Astrocyte (in vitro differentiated cells and primary cell): ENCODE measurements around the gene LYRM4. TPM values are rescaled to one million over a fixed set of nuclear protein-coding genes. Genes with fewer than 3 reads are reported as not detected.

Source experiments
- DNase-seq: peaks from one replicate; pipeline ENCODE4 v3.0.0-alpha.2; 2010; ENCODE audit warnings: low read depth
- FAIRE-seq: peaks from 2 replicates; lab custom pipeline; 2011; peaks lifted over from hg19 to GRCh38; lab: Jason Lieb, UNC
- H2AFZ ChIP-seq: 2 replicates; pipeline ENCODE4 v1.6.0; 2012; ENCODE audit warnings: low read depth, low read length, inconsistent platforms
- H3K27ac ChIP-seq: 2 replicates; pipeline ENCODE4 v1.5.1; 2011; ENCODE audit warnings: low read depth, low read length, inconsistent platforms
- H3K27me3 ChIP-seq: 2 replicates; pipeline ENCODE4 v1.6.0; 2011; ENCODE audit warnings: low read length, inconsistent platforms; ENCODE audit not compliant: insufficient read depth
- H3K36me3 ChIP-seq: 2 replicates; pipeline ENCODE4 v1.5.1; 2011; ENCODE audit warnings: low read length, inconsistent platforms; ENCODE audit not compliant: insufficient read depth
- H3K4me1 ChIP-seq: 2 replicates; pipeline ENCODE4 v1.5.1; 2011; ENCODE audit warnings: low read length, inconsistent platforms; ENCODE audit not compliant: insufficient read depth
- H3K4me2 ChIP-seq: 2 replicates; pipeline ENCODE4 v1.6.0; 2012; ENCODE audit warnings: low read length, inconsistent platforms
- H3K4me3 ChIP-seq: 2 replicates; pipeline ENCODE4 v1.5.1; 2011; ENCODE audit warnings: low read depth, mild to moderate bottlenecking, low read length, inconsistent platforms; ENCODE audit not compliant: insufficient read depth
- H3K79me2 ChIP-seq: 2 replicates; pipeline ENCODE4 v1.6.0; 2012; ENCODE audit warnings: mild to moderate bottlenecking, low read length, inconsistent platforms; ENCODE audit not compliant: insufficient read depth
- H3K9ac ChIP-seq: 2 replicates; pipeline ENCODE4 v1.6.0; 2012; ENCODE audit warnings: mild to moderate bottlenecking, low read length, inconsistent platforms
- H3K9me3 ChIP-seq: 2 replicates; pipeline ENCODE4 v1.5.1; 2012; ENCODE audit warnings: low read depth, mild to moderate bottlenecking, low read length, inconsistent platforms; ENCODE audit not compliant: insufficient read depth
- H4K20me1 ChIP-seq: 2 replicates; pipeline ENCODE4 v1.6.0; 2012; ENCODE audit warnings: low read length, inconsistent platforms; ENCODE audit not compliant: insufficient read depth
- H3K27ac Mint-ChIP-seq: one replicate; pipeline ENCODE4 v1.8.0; 2021; ENCODE audit warnings: mild to moderate bottlenecking, mixed read lengths; ENCODE audit not compliant: unreplicated experiment
- H3K27me3 Mint-ChIP-seq: one replicate; pipeline ENCODE4 v1.8.0; 2021; ENCODE audit warnings: low read depth, mixed read lengths; ENCODE audit not compliant: unreplicated experiment
- H3K36me3 Mint-ChIP-seq: one replicate; pipeline ENCODE4 v1.8.0; 2021; ENCODE audit warnings: low read depth, mixed read lengths; ENCODE audit not compliant: unreplicated experiment
- H3K4me1 Mint-ChIP-seq: one replicate; pipeline ENCODE4 v1.8.0; 2021; ENCODE audit warnings: low read depth, mixed read lengths; ENCODE audit not compliant: unreplicated experiment
- H3K4me3 Mint-ChIP-seq: one replicate; pipeline ENCODE4 v1.8.0; 2021; ENCODE audit warnings: mild to moderate bottlenecking, moderate library complexity, mixed read lengths; ENCODE audit not compliant: unreplicated experiment
- H3K9me3 Mint-ChIP-seq: one replicate; pipeline ENCODE4 v1.8.0; 2021; ENCODE audit warnings: mild to moderate bottlenecking, mixed read lengths; ENCODE audit not compliant: unreplicated experiment
- CTCF ChIP-seq: IDR thresholded peaks from 2 replicates; pipeline ENCODE4 v1.5.1; 2011; ENCODE audit warnings: low read depth, mild to moderate bottlenecking, inconsistent platforms, low read length, moderate library complexity; ENCODE audit not compliant: insufficient read depth
- EZH2 ChIP-seq: IDR thresholded peaks from 2 replicates; pipeline ENCODE4 v1.6.1; 2012; ENCODE audit warnings: mild to moderate bottlenecking, low read length, inconsistent platforms; ENCODE audit not compliant: insufficient read depth
- total RNA-seq: library from RNA; stranded (reverse); gene quantifications from 2 replicates; pipeline ENCODE4 v1.2.1, GENCODE V29; 2021

The LYRM4 gene
- total RNA-seq, 1 donor from 2014 or later, result 39.1 TPM

- H3K27ac Mint-ChIP-seq, result no peak overlapping the region
- H3K27me3 ChIP-seq, result no peaks in the 10 kb centered on the region
- H4K20me1 ChIP-seq, result peaks cover 4% of the 10 kb centered on the region
- FAIRE-seq, result no peak
- no peak overlapping the region for H3K4me3 Mint-ChIP-seq
- no peak overlapping the region for H3K9ac ChIP-seq
- no peak overlapping the region for H3K4me2 ChIP-seq
- peaks cover 2% of the 10 kb centered on the region for H3K79me2 ChIP-seq
- no peaks in the 10 kb centered on the region for H3K36me3 Mint-ChIP-seq
- no peaks in the 10 kb centered on the region for H3K27me3 Mint-ChIP-seq
- TF ChIP-seq EZH2 (no peak), CTCF (no peak)
- H3K9me3 ChIP-seq, result no peaks in the 10 kb centered on the region
- H3K9me3 Mint-ChIP-seq, result no peaks in the 10 kb centered on the region
- H3K4me3 ChIP-seq, result no peak overlapping the region
- no peak for DNase-seq
- no peak overlapping the region for H2AFZ ChIP-seq
- no peak overlapping the region for H3K27ac ChIP-seq
- H3K36me3 ChIP-seq, result no peaks in the 10 kb centered on the region
- peaks cover 5% of the 10 kb centered on the region for H3K4me1 Mint-ChIP-seq
- no peaks in the 10 kb centered on the region for H3K4me1 ChIP-seq
These were observed 87.8 kb downstream of the LYRM4 start for GRCh38 chr6:5172897-5173474.

GRCh38 chr6:5172041-5172653 lies 88.6 kb downstream of the LYRM4 start:
- Mint-ChIP-seq H3K27me3 (no peaks in the 10 kb centered on the region), H3K4me1 (peaks cover 5% of the 10 kb centered on the region), H3K27ac (no peak overlapping the region), H3K36me3 (no peaks in the 10 kb centered on the region), H3K9me3 (no peaks in the 10 kb centered on the region), H3K4me3 (no peak overlapping the region)
- Histone ChIP-seq H4K20me1 (peaks cover 4% of the 10 kb centered on the region), H3K36me3 (no peaks in the 10 kb centered on the region), H3K4me3 (no peak overlapping the region), H3K27me3 (no peaks in the 10 kb centered on the region), H3K4me1 (no peaks in the 10 kb centered on the region), H3K9ac (no peak overlapping the region), H2AFZ (no peak overlapping the region), H3K4me2 (no peak overlapping the region), H3K27ac (no peak overlapping the region), H3K79me2 (no peaks in the 10 kb centered on the region), H3K9me3 (no peaks in the 10 kb centered on the region)
- no peak for DNase-seq
- TF ChIP-seq CTCF, result no peak
- TF ChIP-seq EZH2, result no peak
- FAIRE-seq, result no peak

- no peak overlapping the region for H3K9ac ChIP-seq
- DNase-seq (no peak), FAIRE-seq (no peak)
- H4K20me1 ChIP-seq, result peaks cover 4% of the 10 kb centered on the region
- no peaks in the 10 kb centered on the region for H3K36me3 Mint-ChIP-seq
- H3K27me3 ChIP-seq, result no peaks in the 10 kb centered on the region
- no peaks in the 10 kb centered on the region for H3K9me3 ChIP-seq
- H3K4me1 Mint-ChIP-seq, result no peaks in the 10 kb centered on the region
- H3K4me3 Mint-ChIP-seq, result no peak overlapping the region
- no peaks in the 10 kb centered on the region for H3K27me3 Mint-ChIP-seq
- no peaks in the 10 kb centered on the region for H3K4me1 ChIP-seq
- H3K4me3 ChIP-seq, result no peak overlapping the region
- no peak overlapping the region for H3K4me2 ChIP-seq
- H3K9me3 Mint-ChIP-seq, result no peaks in the 10 kb centered on the region
- no peaks in the 10 kb centered on the region for H3K36me3 ChIP-seq
- H3K27ac Mint-ChIP-seq, result no peak overlapping the region
- no peaks in the 10 kb centered on the region for H3K79me2 ChIP-seq
- TF ChIP-seq CTCF (no peak), EZH2 (no peak)
- no peak overlapping the region for H2AFZ ChIP-seq
- H3K27ac ChIP-seq, result no peak overlapping the region
These were observed 93.2 kb downstream of the LYRM4 start for GRCh38 chr6:5167501-5167900.
